Astrocyte (in vitro differentiated cells and primary cell): ENCODE data around the gene CYB561D1. TPM values are rescaled to one million over a fixed set of nuclear protein-coding genes. Genes with fewer than 3 reads are reported as not detected.

Experiments
- DNase-seq: peaks from one replicate; pipeline ENCODE4 v3.0.0-alpha.2; 2010; ENCODE audit warnings: low read depth
- FAIRE-seq: peaks from 2 replicates; lab custom pipeline; 2011; peaks lifted over from hg19 to GRCh38; lab: Jason Lieb, UNC
- H2AFZ ChIP-seq: 2 replicates; pipeline ENCODE4 v1.6.0; 2012; ENCODE audit warnings: low read depth, low read length, inconsistent platforms
- H3K27ac ChIP-seq: 2 replicates; pipeline ENCODE4 v1.5.1; 2011; ENCODE audit warnings: low read depth, low read length, inconsistent platforms
- H3K27me3 ChIP-seq: 2 replicates; pipeline ENCODE4 v1.6.0; 2011; ENCODE audit warnings: low read length, inconsistent platforms; ENCODE audit not compliant: insufficient read depth
- H3K36me3 ChIP-seq: 2 replicates; pipeline ENCODE4 v1.5.1; 2011; ENCODE audit warnings: low read length, inconsistent platforms; ENCODE audit not compliant: insufficient read depth
- H3K4me1 ChIP-seq: 2 replicates; pipeline ENCODE4 v1.5.1; 2011; ENCODE audit warnings: low read length, inconsistent platforms; ENCODE audit not compliant: insufficient read depth
- H3K4me2 ChIP-seq: 2 replicates; pipeline ENCODE4 v1.6.0; 2012; ENCODE audit warnings: low read length, inconsistent platforms
- H3K4me3 ChIP-seq: 2 replicates; pipeline ENCODE4 v1.5.1; 2011; ENCODE audit warnings: low read depth, mild to moderate bottlenecking, low read length, inconsistent platforms; ENCODE audit not compliant: insufficient read depth
- H3K79me2 ChIP-seq: 2 replicates; pipeline ENCODE4 v1.6.0; 2012; ENCODE audit warnings: mild to moderate bottlenecking, low read length, inconsistent platforms; ENCODE audit not compliant: insufficient read depth
- H3K9ac ChIP-seq: 2 replicates; pipeline ENCODE4 v1.6.0; 2012; ENCODE audit warnings: mild to moderate bottlenecking, low read length, inconsistent platforms
- H3K9me3 ChIP-seq: 2 replicates; pipeline ENCODE4 v1.5.1; 2012; ENCODE audit warnings: low read depth, mild to moderate bottlenecking, low read length, inconsistent platforms; ENCODE audit not compliant: insufficient read depth
- H4K20me1 ChIP-seq: 2 replicates; pipeline ENCODE4 v1.6.0; 2012; ENCODE audit warnings: low read length, inconsistent platforms; ENCODE audit not compliant: insufficient read depth
- H3K27ac Mint-ChIP-seq: one replicate; pipeline ENCODE4 v1.8.0; 2021; ENCODE audit warnings: mild to moderate bottlenecking, mixed read lengths; ENCODE audit not compliant: unreplicated experiment
- H3K27me3 Mint-ChIP-seq: one replicate; pipeline ENCODE4 v1.8.0; 2021; ENCODE audit warnings: low read depth, mixed read lengths; ENCODE audit not compliant: unreplicated experiment
- H3K36me3 Mint-ChIP-seq: one replicate; pipeline ENCODE4 v1.8.0; 2021; ENCODE audit warnings: low read depth, mixed read lengths; ENCODE audit not compliant: unreplicated experiment
- H3K4me1 Mint-ChIP-seq: one replicate; pipeline ENCODE4 v1.8.0; 2021; ENCODE audit warnings: low read depth, mixed read lengths; ENCODE audit not compliant: unreplicated experiment
- H3K4me3 Mint-ChIP-seq: one replicate; pipeline ENCODE4 v1.8.0; 2021; ENCODE audit warnings: mild to moderate bottlenecking, moderate library complexity, mixed read lengths; ENCODE audit not compliant: unreplicated experiment
- H3K9me3 Mint-ChIP-seq: one replicate; pipeline ENCODE4 v1.8.0; 2021; ENCODE audit warnings: mild to moderate bottlenecking, mixed read lengths; ENCODE audit not compliant: unreplicated experiment
- EZH2 ChIP-seq: IDR thresholded peaks from 2 replicates; pipeline ENCODE4 v1.6.1; 2012; ENCODE audit warnings: mild to moderate bottlenecking, low read length, inconsistent platforms; ENCODE audit not compliant: insufficient read depth
- total RNA-seq: library from RNA; stranded (reverse); gene quantifications from 2 replicates; pipeline ENCODE4 v1.2.1, GENCODE V29; 2021
- TF ChIP-seq, protein P1 (sequence below): IDR thresholded peaks from 2 replicates; pipeline ENCODE4 v1.5.1; 2011; ENCODE audit warnings: low read depth, mild to moderate bottlenecking, inconsistent platforms, low read length, moderate library complexity; ENCODE audit not compliant: insufficient read depth

The CYB561D1 gene
- total RNA-seq, 1 donor from 2014 or later = 9.4 TPM

DNA sequence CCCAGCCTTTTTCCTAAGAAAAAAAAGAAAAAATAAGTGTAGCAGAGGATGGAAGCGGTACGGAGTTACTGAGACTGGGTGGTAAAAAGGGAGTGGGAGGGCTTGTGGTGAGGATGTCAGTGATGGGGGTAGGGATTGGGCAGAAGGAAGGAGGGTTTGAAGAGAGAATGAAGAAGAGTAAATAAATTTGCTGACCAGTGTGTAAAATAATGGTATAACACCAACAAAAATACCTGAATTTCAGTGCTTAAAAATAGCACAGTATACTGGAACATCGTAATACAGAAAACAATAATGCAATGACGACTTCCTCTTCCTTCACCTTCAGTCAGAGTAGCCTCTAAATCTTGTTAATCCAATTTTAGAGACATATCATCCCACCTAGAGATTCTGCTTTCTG is 46.4 kb upstream of the CYB561D1 start:
- H3K9me3 Mint-ChIP-seq = peaks cover 9% of the 10 kb centered on the region
- Histone ChIP-seq H3K27ac (no peak overlapping the region), H3K9ac (no peak overlapping the region), H4K20me1 (no peaks in the 10 kb centered on the region), H2AFZ (no peak overlapping the region), H3K4me1 (no peaks in the 10 kb centered on the region), H3K79me2 (no peaks in the 10 kb centered on the region), H3K9me3 (no peaks in the 10 kb centered on the region), H3K27me3 (peaks cover 18% of the 10 kb centered on the region), H3K4me3 (no peak overlapping the region), H3K4me2 (no peak overlapping the region), H3K36me3 (no peaks in the 10 kb centered on the region)
- H3K27ac Mint-ChIP-seq = no peak overlapping the region
- H3K36me3 Mint-ChIP-seq = no peaks in the 10 kb centered on the region
- H3K4me1 Mint-ChIP-seq = no peaks in the 10 kb centered on the region
- H3K4me3 Mint-ChIP-seq = no peak overlapping the region
- H3K27me3 Mint-ChIP-seq = peaks cover 14% of the 10 kb centered on the region
- DNase-seq (no peak), FAIRE-seq (no peak)
- no peak for TF ChIP-seq EZH2
- TF ChIP-seq, protein P1, sequence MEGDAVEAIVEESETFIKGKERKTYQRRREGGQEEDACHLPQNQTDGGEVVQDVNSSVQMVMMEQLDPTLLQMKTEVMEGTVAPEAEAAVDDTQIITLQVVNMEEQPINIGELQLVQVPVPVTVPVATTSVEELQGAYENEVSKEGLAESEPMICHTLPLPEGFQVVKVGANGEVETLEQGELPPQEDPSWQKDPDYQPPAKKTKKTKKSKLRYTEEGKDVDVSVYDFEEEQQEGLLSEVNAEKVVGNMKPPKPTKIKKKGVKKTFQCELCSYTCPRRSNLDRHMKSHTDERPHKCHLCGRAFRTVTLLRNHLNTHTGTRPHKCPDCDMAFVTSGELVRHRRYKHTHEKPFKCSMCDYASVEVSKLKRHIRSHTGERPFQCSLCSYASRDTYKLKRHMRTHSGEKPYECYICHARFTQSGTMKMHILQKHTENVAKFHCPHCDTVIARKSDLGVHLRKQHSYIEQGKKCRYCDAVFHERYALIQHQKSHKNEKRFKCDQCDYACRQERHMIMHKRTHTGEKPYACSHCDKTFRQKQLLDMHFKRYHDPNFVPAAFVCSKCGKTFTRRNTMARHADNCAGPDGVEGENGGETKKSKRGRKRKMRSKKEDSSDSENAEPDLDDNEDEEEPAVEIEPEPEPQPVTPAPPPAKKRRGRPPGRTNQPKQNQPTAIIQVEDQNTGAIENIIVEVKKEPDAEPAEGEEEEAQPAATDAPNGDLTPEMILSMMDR = no peak

DNA sequence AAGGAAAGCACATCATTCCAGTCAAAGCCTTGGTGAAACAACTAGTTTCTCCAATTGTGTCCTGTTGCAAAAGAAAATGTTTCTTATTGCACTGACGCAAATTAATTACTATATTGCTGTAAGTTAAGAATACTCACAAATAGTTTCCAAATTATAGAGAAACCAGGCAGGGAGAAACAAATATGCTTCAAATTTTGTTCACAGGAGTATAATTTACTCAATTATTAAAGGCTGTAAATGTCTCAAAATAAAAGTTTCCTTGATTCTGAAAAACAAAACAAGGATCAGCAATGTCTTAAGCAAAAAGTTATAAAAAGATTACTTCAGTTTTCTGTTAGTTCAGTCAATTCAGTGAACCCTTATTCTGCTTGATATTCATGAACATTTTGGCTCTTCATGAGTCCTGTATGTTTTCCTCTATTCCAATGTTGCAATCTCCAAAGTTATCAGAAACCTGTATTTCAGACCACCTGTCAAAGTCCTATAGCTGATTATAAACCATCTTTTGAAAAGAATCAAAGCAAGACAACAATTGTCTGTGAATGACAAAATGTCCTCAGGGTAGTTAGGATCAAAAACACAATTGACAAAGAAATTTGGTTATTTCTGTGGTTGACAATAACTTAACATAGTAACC is 39.3 kb upstream of the CYB561D1 start:
- Histone ChIP-seq H3K27ac (no peak overlapping the region), H3K9me3 (peaks cover 3% of the 10 kb centered on the region), H2AFZ (no peak overlapping the region), H3K4me1 (no peaks in the 10 kb centered on the region), H4K20me1 (no peaks in the 10 kb centered on the region), H3K27me3 (peaks cover 7% of the 10 kb centered on the region), H3K9ac (no peak overlapping the region), H3K79me2 (no peaks in the 10 kb centered on the region), H3K4me2 (no peak overlapping the region), H3K4me3 (no peak overlapping the region), H3K36me3 (no peaks in the 10 kb centered on the region)
- H3K27me3 Mint-ChIP-seq = peaks cover 7% of the 10 kb centered on the region
- no peaks in the 10 kb centered on the region for H3K4me1 Mint-ChIP-seq
- H3K4me3 Mint-ChIP-seq = no peak overlapping the region
- peaks cover 25% of the 10 kb centered on the region for H3K9me3 Mint-ChIP-seq
- TF ChIP-seq EZH2 = no peak
- TF ChIP-seq, protein P1 = no peak
- H3K36me3 Mint-ChIP-seq = no peaks in the 10 kb centered on the region
- no peak overlapping the region for H3K27ac Mint-ChIP-seq
- DNase-seq (no peak), FAIRE-seq (no peak)

DNA sequence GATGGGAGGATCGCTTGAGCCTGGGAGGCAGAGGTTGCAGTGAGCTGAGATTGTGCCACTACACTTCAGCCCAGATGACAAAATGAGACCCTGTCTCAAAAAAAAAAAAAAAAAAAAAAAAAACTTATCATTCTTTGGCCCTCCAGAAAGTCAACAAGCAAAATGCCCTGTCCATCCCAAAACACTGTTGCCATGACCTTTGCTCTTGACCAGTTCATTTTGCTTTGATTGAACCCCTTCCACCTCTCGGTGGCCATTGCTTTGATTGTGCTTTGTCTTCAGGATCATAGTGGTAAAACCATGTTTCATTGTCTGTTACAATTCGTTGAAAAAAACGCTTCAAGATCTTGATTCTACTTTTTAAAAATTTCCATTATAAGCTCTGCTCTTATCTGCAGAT is 36.1 kb upstream of the CYB561D1 start:
- H3K9ac ChIP-seq = no peak overlapping the region
- Mint-ChIP-seq H3K4me3 (no peak overlapping the region), H3K9me3 (peaks cover 16% of the 10 kb centered on the region), H3K27ac (no peak overlapping the region), H3K36me3 (no peaks in the 10 kb centered on the region), H3K27me3 (peaks cover 11% of the 10 kb centered on the region), H3K4me1 (no peaks in the 10 kb centered on the region)
- no peaks in the 10 kb centered on the region for H4K20me1 ChIP-seq
- H3K4me2 ChIP-seq = no peak overlapping the region
- no peak for FAIRE-seq
- no peaks in the 10 kb centered on the region for H3K36me3 ChIP-seq
- no peak for DNase-seq
- no peaks in the 10 kb centered on the region for H3K4me1 ChIP-seq
- no peak overlapping the region for H2AFZ ChIP-seq
- H3K79me2 ChIP-seq = no peaks in the 10 kb centered on the region
- H3K4me3 ChIP-seq = no peak overlapping the region
- H3K27ac ChIP-seq = no peak overlapping the region
- TF ChIP-seq EZH2 = no peak
- TF ChIP-seq, protein P1 = no peak
- H3K9me3 ChIP-seq = peaks cover 3% of the 10 kb centered on the region
- H3K27me3 ChIP-seq = peaks cover 9% of the 10 kb centered on the region
